ENCODE data around the gene CLDN19.
"Not testable (repeated sequence)": the region's sequence is repeated elsewhere in the genome, so short reads cannot be mapped to it uniquely, and the experiment has no call there.

Gene CLDN19

DNA sequence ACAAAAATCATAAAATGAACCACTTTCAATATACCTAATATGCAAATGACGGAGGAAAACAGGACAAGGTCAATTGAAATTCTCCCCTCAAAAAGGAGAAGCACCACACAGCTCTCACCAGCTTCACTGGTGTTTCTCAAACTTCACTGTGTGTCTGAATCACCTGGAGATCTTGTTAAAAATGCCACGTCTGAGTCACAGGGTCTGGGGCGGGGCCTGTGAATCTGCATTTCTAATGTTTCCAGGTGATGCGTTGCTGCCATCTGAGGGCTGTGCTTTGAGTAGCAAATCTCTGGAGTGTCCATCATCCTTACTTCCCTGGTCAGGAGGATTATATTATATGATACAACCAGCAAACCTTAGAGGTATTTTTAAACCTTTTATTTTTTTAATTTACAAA, 9.0 kb downstream of the CLDN19 start:
- Histone ChIP-seq H3K79me1 (ENCODE audit: low read depth, low read length) (no peaks in the 10 kb centered on the region), H2BK5ac (ENCODE audit: low read length) (no peak overlapping the region), H2AFZ (ENCODE audit: low read length) (no peak overlapping the region), H3K4me1 (ENCODE audit: control insufficient read depth in 2 of 2, insufficient read depth in 1 of 2, low read depth in 1 of 2, low read length in 2 of 2) (no peaks in the 10 kb centered on the region), H3K4me2 (ENCODE audit: insufficient read depth, low read length, poor library complexity, severe bottlenecking) (no peak overlapping the region), H3K27me3 (ENCODE audit: control insufficient read depth in 3 of 3, insufficient read depth in 3 of 3, low read depth in 1 of 3, low read length in 3 of 3) (no peaks in the 10 kb centered on the region), H3K36me3 (replicated peaks in 1 of 2; ENCODE audit: control insufficient read depth in 2 of 2, insufficient read depth in 2 of 2, low read length in 2 of 2) (no peaks in the 10 kb centered on the region), H2BK15ac (ENCODE audit: low read length) (no peak overlapping the region), H3K23ac (ENCODE audit: low read depth, low read length, poor library complexity) (no peak overlapping the region), H3K18ac (ENCODE audit: low read length) (no peak overlapping the region), H2BK120ac (ENCODE audit: low read depth, low read length) (no peak overlapping the region), H3K14ac (ENCODE audit: low read length) (no peak overlapping the region), H4K91ac (ENCODE audit: low read depth, low read length, poor library complexity) (no peak overlapping the region), H4K8ac (ENCODE audit: low read depth, low read length) (no peak overlapping the region), H2AK5ac (ENCODE audit: low read depth, low read length) (no peak overlapping the region), H3K9ac (ENCODE audit: low read depth, low read length, poor library complexity) (no peak overlapping the region), H2BK12ac (ENCODE audit: low read length) (no peak overlapping the region), H3K27ac (replicated peaks; ENCODE audit: low read length) (no peak overlapping the region), H3K4me3 (ENCODE audit: low read length in 2 of 2) (no peak overlapping the region), H3K4ac (ENCODE audit: low read length) (no peak overlapping the region), H3K9me3 (replicated peaks in 1 of 2; ENCODE audit: control insufficient read depth in 2 of 2, insufficient read depth in 1 of 2, low read depth in 1 of 2, low read length in 2 of 2) (no peaks in the 10 kb centered on the region)
- no peak for DNase-seq (ENCODE audit: low spot score)
- WGBS, 2 donors (ENCODE audit: extremely low coverage in 2 of 2, insufficient read length in 2 of 2, insufficient replicate concordance in 1 of 2), result no CpG with 5 or more reads among the region's 4 CpGs

GRCh38 chr1:42730002-42730401, 10.0 kb downstream of the CLDN19 start:
- Histone ChIP-seq H3K18ac (ENCODE audit: low read length) (no peak overlapping the region), H2BK5ac (ENCODE audit: low read length) (no peak overlapping the region), H3K36me3 (replicated peaks in 1 of 2; ENCODE audit: control insufficient read depth in 2 of 2, insufficient read depth in 2 of 2, low read length in 2 of 2) (no peaks in the 10 kb centered on the region), H2BK15ac (ENCODE audit: low read length) (no peak overlapping the region), H3K4me1 (ENCODE audit: control insufficient read depth in 2 of 2, insufficient read depth in 1 of 2, low read depth in 1 of 2, low read length in 2 of 2) (no peaks in the 10 kb centered on the region), H2BK12ac (ENCODE audit: low read length) (no peak overlapping the region), H2AK5ac (ENCODE audit: low read depth, low read length) (no peak overlapping the region), H4K91ac (ENCODE audit: low read depth, low read length, poor library complexity) (no peak overlapping the region), H3K27ac (replicated peaks; ENCODE audit: low read length) (no peak overlapping the region), H2BK120ac (ENCODE audit: low read depth, low read length) (no peak overlapping the region), H2AFZ (ENCODE audit: low read length) (no peak overlapping the region), H3K27me3 (ENCODE audit: control insufficient read depth in 3 of 3, insufficient read depth in 3 of 3, low read depth in 1 of 3, low read length in 3 of 3) (no peaks in the 10 kb centered on the region), H3K9ac (ENCODE audit: low read depth, low read length, poor library complexity) (no peak overlapping the region), H3K4me3 (ENCODE audit: low read length in 2 of 2) (no peak overlapping the region), H3K4ac (ENCODE audit: low read length) (no peak overlapping the region), H3K9me3 (replicated peaks in 1 of 2; ENCODE audit: control insufficient read depth in 2 of 2, insufficient read depth in 1 of 2, low read depth in 1 of 2, low read length in 2 of 2) (no peaks in the 10 kb centered on the region), H3K14ac (ENCODE audit: low read length) (no peak overlapping the region), H4K8ac (ENCODE audit: low read depth, low read length) (no peak overlapping the region), H3K23ac (ENCODE audit: low read depth, low read length, poor library complexity) (no peak overlapping the region), H3K79me1 (ENCODE audit: low read depth, low read length) (no peaks in the 10 kb centered on the region), H3K4me2 (ENCODE audit: insufficient read depth, low read length, poor library complexity, severe bottlenecking) (no peak overlapping the region)
- WGBS, 2 donors (ENCODE audit: extremely low coverage in 2 of 2, insufficient read length in 2 of 2, insufficient replicate concordance in 1 of 2), result no CpG with 5 or more reads among the region's 3 CpGs
- no peak for DNase-seq (ENCODE audit: low spot score)

GRCh38 chr1:42725820-42726219, 14.2 kb downstream of the CLDN19 start:
- H4K8ac ChIP-seq (ENCODE audit: low read depth, low read length); H3K9me3 ChIP-seq (replicated peaks in 1 of 2; ENCODE audit: control insufficient read depth in 2 of 2, insufficient read depth in 1 of 2, low read depth in 1 of 2, low read length in 2 of 2); H4K91ac ChIP-seq (ENCODE audit: low read depth, low read length, poor library complexity); H3K18ac ChIP-seq (ENCODE audit: low read length); H3K36me3 ChIP-seq (replicated peaks in 1 of 2; ENCODE audit: control insufficient read depth in 2 of 2, insufficient read depth in 2 of 2, low read length in 2 of 2); H3K4me2 ChIP-seq (ENCODE audit: insufficient read depth, low read length, poor library complexity, severe bottlenecking); H3K79me1 ChIP-seq (ENCODE audit: low read depth, low read length); H3K27ac ChIP-seq (replicated peaks; ENCODE audit: low read length); H2AK5ac ChIP-seq (ENCODE audit: low read depth, low read length); H3K4me1 ChIP-seq (ENCODE audit: control insufficient read depth in 2 of 2, insufficient read depth in 1 of 2, low read depth in 1 of 2, low read length in 2 of 2); H3K4me3 ChIP-seq (ENCODE audit: low read length in 2 of 2); DNase-seq (ENCODE audit: low spot score); H2AFZ ChIP-seq (ENCODE audit: low read length); H3K27me3 ChIP-seq (ENCODE audit: control insufficient read depth in 3 of 3, insufficient read depth in 3 of 3, low read depth in 1 of 3, low read length in 3 of 3); H3K4ac ChIP-seq (ENCODE audit: low read length); H3K23ac ChIP-seq (ENCODE audit: low read depth, low read length, poor library complexity); H2BK5ac ChIP-seq (ENCODE audit: low read length); H2BK120ac ChIP-seq (ENCODE audit: low read depth, low read length); H3K14ac ChIP-seq (ENCODE audit: low read length); H2BK12ac ChIP-seq (ENCODE audit: low read length); H3K9ac ChIP-seq (ENCODE audit: low read depth, low read length, poor library complexity); H2BK15ac ChIP-seq (ENCODE audit: low read length): not testable (repeated sequence)
- WGBS, 2 donors (ENCODE audit: extremely low coverage in 2 of 2, insufficient read length in 2 of 2, insufficient replicate concordance in 1 of 2), result no CpG with 5 or more reads among the region's 4 CpGs

DNA sequence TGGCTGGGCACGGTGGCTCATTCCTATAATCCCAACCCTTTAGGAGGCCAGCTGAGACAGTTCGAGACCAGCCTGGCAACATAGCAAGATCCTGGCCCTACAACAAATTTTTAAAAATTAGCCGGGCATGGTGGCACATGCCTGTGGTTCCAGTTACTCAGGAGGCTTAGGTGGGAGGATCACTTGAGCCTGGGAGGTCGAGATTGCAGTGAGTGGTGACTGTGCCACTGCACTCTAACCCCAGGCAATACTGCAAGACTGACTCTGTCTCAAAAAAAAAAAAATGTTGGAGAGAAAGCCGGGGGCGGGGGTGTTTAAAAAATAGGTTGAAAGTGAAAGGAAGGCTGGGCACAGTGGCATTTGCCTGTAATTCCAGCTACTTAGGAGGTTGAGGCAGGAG, 16.5 kb downstream of the CLDN19 start:
- H3K9ac ChIP-seq (ENCODE audit: low read depth, low read length, poor library complexity), result no peak overlapping the region
- H3K23ac ChIP-seq (ENCODE audit: low read depth, low read length, poor library complexity), result no peak overlapping the region
- H2AK5ac ChIP-seq (ENCODE audit: low read depth, low read length), result no peak overlapping the region
- no peaks in the 10 kb centered on the region for H3K4me1 ChIP-seq (ENCODE audit: control insufficient read depth in 2 of 2, insufficient read depth in 1 of 2, low read depth in 1 of 2, low read length in 2 of 2)
- no peak overlapping the region for H2AFZ ChIP-seq (ENCODE audit: low read length)
- peaks cover 0 to 5% of the 10 kb centered on the region in 2 donors for H3K36me3 ChIP-seq (replicated peaks in 1 of 2; ENCODE audit: control insufficient read depth in 2 of 2, insufficient read depth in 2 of 2, low read length in 2 of 2)
- H4K8ac ChIP-seq (ENCODE audit: low read depth, low read length), result no peak overlapping the region
- H3K4me3 ChIP-seq (ENCODE audit: low read length in 2 of 2), result no peak overlapping the region
- no peak for DNase-seq (ENCODE audit: low spot score)
- H3K4ac ChIP-seq (ENCODE audit: low read length), result no peak overlapping the region
- no peak overlapping the region for H3K14ac ChIP-seq (ENCODE audit: low read length)
- no peak overlapping the region for H2BK120ac ChIP-seq (ENCODE audit: low read depth, low read length)
- H3K79me1 ChIP-seq (ENCODE audit: low read depth, low read length), result no peaks in the 10 kb centered on the region
- H2BK15ac ChIP-seq (ENCODE audit: low read length), result no peak overlapping the region
- H3K27me3 ChIP-seq (ENCODE audit: control insufficient read depth in 3 of 3, insufficient read depth in 3 of 3, low read depth in 1 of 3, low read length in 3 of 3), result no peaks in the 10 kb centered on the region
- H2BK5ac ChIP-seq (ENCODE audit: low read length), result no peak overlapping the region
- no peak overlapping the region for H3K4me2 ChIP-seq (ENCODE audit: insufficient read depth, low read length, poor library complexity, severe bottlenecking)
- no peak overlapping the region for H4K91ac ChIP-seq (ENCODE audit: low read depth, low read length, poor library complexity)
- H3K18ac ChIP-seq (ENCODE audit: low read length), result no peak overlapping the region
- no peak overlapping the region for H3K27ac ChIP-seq (replicated peaks; ENCODE audit: low read length)
- WGBS, 2 donors (ENCODE audit: extremely low coverage in 2 of 2, insufficient read length in 2 of 2, insufficient replicate concordance in 1 of 2), result 100% methylated on average over 2 of the region's 6 CpGs; no CpG with 5 or more reads in 1 of the 2 donors
- H2BK12ac ChIP-seq (ENCODE audit: low read length), result no peak overlapping the region
- H3K9me3 ChIP-seq (replicated peaks in 1 of 2; ENCODE audit: control insufficient read depth in 2 of 2, insufficient read depth in 1 of 2, low read depth in 1 of 2, low read length in 2 of 2), result peaks cover 0 to 2% of the 10 kb centered on the region in 2 donors

All from neuronal stem cell (in vitro differentiated cells).